PC-9 (cell line): ENCODE results near the gene BCAS3. TPM values are rescaled to one million over a fixed set of nuclear protein-coding genes. Genes with fewer than 3 reads are reported as not detected.

ENCODE experiments used
- BruUV-seq: library from RNA; stranded (reverse); fragments of 400-500 nt; replicated peaks from 2 replicates; lab custom pipeline; 2021; lab: Mats Ljungman, UMichigan
- CTCF ChIA-PET: fragments of 300-600 bp; sonication (Branson Sonifier 250); formaldehyde crosslinking; loops from one replicate; lab custom pipeline; 2022; ENCODE audit warnings: antibody characterized with exemption; lab: Charles Lee
- POLR2A ChIA-PET: fragments of 300-600 bp; sonication (Branson Sonifier 250); formaldehyde crosslinking; loops from one replicate; lab custom pipeline; 2022; ENCODE audit warnings: antibody characterized with exemption; ENCODE audit not compliant: unreplicated experiment; lab: Charles Lee
- DNase-seq, 2 experiments: peaks; one replicate each; pipeline versions ENCODE4 v3.0.0 to v3.0.0-alpha.2; 2015 to 2022; ENCODE audit warnings: mixed read lengths in 1 of 2
- H2AFZ ChIP-seq: fragments of 200-600 bp; sonication (generic); 2 replicates; pipeline ENCODE4 v1.8.1; 2017; ENCODE audit warnings: antibody characterized with exemption
- H3F3A ChIP-seq: fragments of 200-600 bp; sonication (generic); 2 replicates; pipeline ENCODE4 v1.8.1; 2017; ENCODE audit warnings: antibody characterized with exemption, mild to moderate bottlenecking, low read depth; ENCODE audit not compliant: insufficient read depth
- H3K27ac ChIP-seq: fragments of 200-600 bp; sonication (generic); 2 replicates; pipeline ENCODE4 v1.6.1; 2016; ENCODE audit warnings: mixed run types
- H3K27me3 ChIP-seq: fragments of 200-600 bp; sonication (generic); 2 replicates; pipeline ENCODE4 v1.6.1; 2016; ENCODE audit warnings: low read depth, mixed run types; ENCODE audit not compliant: insufficient read depth
- H3K36me3 ChIP-seq: fragments of 200-600 bp; sonication (generic); 2 replicates; pipeline ENCODE4 v1.6.1; 2016; ENCODE audit warnings: low read depth, mixed run types
- H3K4me1 ChIP-seq: fragments of 200-600 bp; sonication (generic); replicated peaks from 2 replicates; pipeline ENCODE4 v1.6.1; 2016; ENCODE audit warnings: mixed run types; ENCODE audit not compliant: insufficient read depth
- H3K4me2 ChIP-seq: fragments of 200-600 bp; sonication (generic); 2 replicates; pipeline ENCODE4 v1.6.1; 2017; ENCODE audit warnings: mixed run types
- H3K4me3 ChIP-seq: fragments of 200-600 bp; sonication (generic); 2 replicates; pipeline ENCODE4 v1.6.1; 2016; ENCODE audit warnings: mixed run types
- H3K79me2 ChIP-seq: fragments of 200-600 bp; sonication (generic); 2 replicates; pipeline ENCODE4 v1.6.1; 2017; ENCODE audit warnings: low read depth, mixed run types
- H3K9me2 ChIP-seq: fragments of 200-600 bp; sonication (generic); 2 replicates; pipeline ENCODE4 v1.8.1; 2017; ENCODE audit warnings: mild to moderate bottlenecking; ENCODE audit not compliant: insufficient read depth
- H3K9me3 ChIP-seq: fragments of 200-600 bp; sonication (generic); 2 replicates; pipeline ENCODE4 v1.8.1; 2016; ENCODE audit warnings: low read depth; ENCODE audit not compliant: insufficient read depth
- H4K20me1 ChIP-seq: fragments of 200-600 bp; sonication (generic); 2 replicates; pipeline ENCODE4 v1.8.1; 2017; ENCODE audit not compliant: insufficient read depth
- CTCF ChIP-seq: fragments of 200-600 bp; sonication (generic); conservative IDR thresholded peaks from 2 replicates; pipeline ENCODE4 v1.6.1; 2017; ENCODE audit warnings: mixed run types, antibody characterized with exemption, mild to moderate bottlenecking, moderate library complexity
- EZH2 ChIP-seq: fragments of 200-600 bp; sonication (generic); IDR thresholded peaks from 2 replicates; pipeline ENCODE4 v1.8.0; 2017; ENCODE audit warnings: antibody characterized with exemption, low read depth
- intact Hi-C: fragments of 100-400 bp; cut with micrococcal nuclease; formaldehyde crosslinking; loops from one replicate; pipeline ENCODE4 v1.10.0; 2022; ENCODE audit not compliant: unreplicated experiment
- total RNA-seq: library from RNA; stranded (reverse); gene quantifications from 2 replicates; pipeline ENCODE4 v1.2.3, GENCODE V29; 2021

BCAS3 gene
- total RNA-seq, 1 experiment from 2014 or later = 26.0 TPM

- H3K79me2 ChIP-seq = no peaks in the 10 kb centered on the region
- no peak for DNase-seq
- CTCF ChIA-PET = no interaction called here
- no peaks in the 10 kb centered on the region for H3K4me1 ChIP-seq
- no peaks in the 10 kb centered on the region for H3K9me2 ChIP-seq
- TF ChIP-seq CTCF (no peak), EZH2 (no peak)
- POLR2A ChIA-PET = no interaction called here
- intact Hi-C loops = no loop called here
- no peak overlapping the region for H2AFZ ChIP-seq
- H3F3A ChIP-seq = no peaks in the 10 kb centered on the region
- no peaks in the 10 kb centered on the region for H3K27me3 ChIP-seq
- no peaks in the 10 kb centered on the region for H3K36me3 ChIP-seq
- H3K4me3 ChIP-seq = no peak overlapping the region
- BruUV-seq = no TSS peak
- H4K20me1 ChIP-seq = no peaks in the 10 kb centered on the region
- H3K9me3 ChIP-seq = no peaks in the 10 kb centered on the region
- no peak overlapping the region for H3K4me2 ChIP-seq
- no peak overlapping the region for H3K27ac ChIP-seq
Measured at GRCh38 chr17:61152898-61153297, 475.2 kb downstream of the BCAS3 start.

GRCh38 chr17:61155590-61156237 lies 478.1 kb downstream of the BCAS3 start:
- H3K36me3 ChIP-seq = no peaks in the 10 kb centered on the region
- no peak overlapping the region for H2AFZ ChIP-seq
- no peak overlapping the region for H3K27ac ChIP-seq
- no peaks in the 10 kb centered on the region for H3K9me2 ChIP-seq
- ChIA-PET CTCF (no interaction called here), POLR2A (no interaction called here)
- H3K4me1 ChIP-seq = no peaks in the 10 kb centered on the region
- no peak overlapping the region for H3K4me3 ChIP-seq
- intact Hi-C loops = no loop called here
- no TSS peak for BruUV-seq
- H3F3A ChIP-seq = no peaks in the 10 kb centered on the region
- DNase-seq = no peak
- H3K9me3 ChIP-seq = no peaks in the 10 kb centered on the region
- H4K20me1 ChIP-seq = no peaks in the 10 kb centered on the region
- H3K27me3 ChIP-seq = no peaks in the 10 kb centered on the region
- H3K4me2 ChIP-seq = no peak overlapping the region
- no peaks in the 10 kb centered on the region for H3K79me2 ChIP-seq
- TF ChIP-seq CTCF (no peak), EZH2 (no peak)

GRCh38 chr17:61157246-61157886 lies 479.7 kb downstream of the BCAS3 start:
- Histone ChIP-seq H3K36me3 (no peaks in the 10 kb centered on the region), H3F3A (no peaks in the 10 kb centered on the region), H3K27ac (no peak overlapping the region), H3K4me1 (no peaks in the 10 kb centered on the region), H2AFZ (no peak overlapping the region), H3K4me2 (no peak overlapping the region), H3K79me2 (no peaks in the 10 kb centered on the region), H4K20me1 (no peaks in the 10 kb centered on the region), H3K9me2 (no peaks in the 10 kb centered on the region), H3K9me3 (no peaks in the 10 kb centered on the region), H3K4me3 (no peak overlapping the region), H3K27me3 (no peaks in the 10 kb centered on the region)
- BruUV-seq = no TSS peak
- ChIA-PET CTCF (no interaction called here), POLR2A (no interaction called here)
- intact Hi-C loops = no loop called here
- TF ChIP-seq EZH2 = no peak
- TF ChIP-seq CTCF = no peak
- DNase-seq = no peak
